HCT116 (cell line): ENCODE results near the gene SPAG5.

ENCODE experiments used
- EGR1 ChIP-seq: IDR thresholded peaks from 2 replicates; pipeline ENCODE4 v1.6.1; 2012; ENCODE audit warnings: low read depth
- EZH2 ChIP-seq: fragments of 200-600 bp; sonication (generic); IDR thresholded peaks from 2 replicates; pipeline ENCODE4 v1.6.1; 2017; ENCODE audit warnings: antibody characterized with exemption, mixed run types
- EZH2phosphoT487 ChIP-seq: fragments of 200-600 bp; IDR thresholded peaks from 2 replicates; pipeline ENCODE4 v1.6.1; 2018; ENCODE audit warnings: antibody characterized with exemption, borderline replicate concordance
- JUND ChIP-seq: IDR thresholded peaks from 2 replicates; pipeline ENCODE4 v1.6.1; 2012
- POLR2A ChIP-seq: IDR thresholded peaks from 2 replicates; pipeline ENCODE4 v1.7.0; 2011; ENCODE audit warnings: borderline replicate concordance; ENCODE audit not compliant: insufficient read depth, insufficient read length; ENCODE audit errors: extremely low read depth
- POLR2AphosphoS5 ChIP-seq: IDR thresholded peaks from 2 replicates; pipeline ENCODE4 v1.6.1; 2011; ENCODE audit warnings: mild to moderate bottlenecking, low read depth, low read length, moderate library complexity
- RAD21 ChIP-seq: IDR thresholded peaks from 2 replicates; pipeline ENCODE4 v1.6.1; 2012; ENCODE audit warnings: low read depth, mild to moderate bottlenecking
- SP1 ChIP-seq: IDR thresholded peaks from 2 replicates; pipeline ENCODE4 v1.6.1; 2012; ENCODE audit warnings: low read depth
- TCF7L2 ChIP-seq: IDR thresholded peaks from 2 replicates; pipeline ENCODE4 v1.7.0; 2011; ENCODE audit warnings: borderline replicate concordance, inconsistent platforms; ENCODE audit not compliant: insufficient read depth, insufficient read length; ENCODE audit errors: extremely low read depth
- YY1 ChIP-seq: IDR thresholded peaks from 2 replicates; pipeline ENCODE4 v1.6.1; 2011; ENCODE audit warnings: low read length, low read depth, moderate library complexity, mild to moderate bottlenecking; ENCODE audit not compliant: insufficient replicate concordance; ENCODE audit errors: extremely low read depth
- TF ChIP-seq, protein P1 (sequence below), 3 experiments: fragments of 200-600 bp in 1 of 3; sonication (generic) in 1 of 3; IDR thresholded peaks in 2 of 3; conservative IDR thresholded peaks in 1 of 3; 2 replicates each; pipeline ENCODE4 v1.5.1; 2012 to 2017; ENCODE audit warnings: low read depth in 2 of 3, low read length in 2 of 3, antibody characterized with exemption in 1 of 3, borderline replicate concordance in 1 of 3, control low read depth in 1 of 3, mild to moderate bottlenecking in 1 of 3, mixed read lengths in 1 of 3, mixed run types in 1 of 3, moderate library complexity in 1 of 3; ENCODE audit not compliant: insufficient read depth in 1 of 3
- TF ChIP-seq, protein P2 (sequence below): IDR thresholded peaks from 2 replicates; pipeline ENCODE4 v1.6.1; 2012
- TF ChIP-seq, protein P3 (sequence below): IDR thresholded peaks from 2 replicates; pipeline ENCODE4 v1.6.1; 2012; ENCODE audit warnings: low read depth

DNA sequence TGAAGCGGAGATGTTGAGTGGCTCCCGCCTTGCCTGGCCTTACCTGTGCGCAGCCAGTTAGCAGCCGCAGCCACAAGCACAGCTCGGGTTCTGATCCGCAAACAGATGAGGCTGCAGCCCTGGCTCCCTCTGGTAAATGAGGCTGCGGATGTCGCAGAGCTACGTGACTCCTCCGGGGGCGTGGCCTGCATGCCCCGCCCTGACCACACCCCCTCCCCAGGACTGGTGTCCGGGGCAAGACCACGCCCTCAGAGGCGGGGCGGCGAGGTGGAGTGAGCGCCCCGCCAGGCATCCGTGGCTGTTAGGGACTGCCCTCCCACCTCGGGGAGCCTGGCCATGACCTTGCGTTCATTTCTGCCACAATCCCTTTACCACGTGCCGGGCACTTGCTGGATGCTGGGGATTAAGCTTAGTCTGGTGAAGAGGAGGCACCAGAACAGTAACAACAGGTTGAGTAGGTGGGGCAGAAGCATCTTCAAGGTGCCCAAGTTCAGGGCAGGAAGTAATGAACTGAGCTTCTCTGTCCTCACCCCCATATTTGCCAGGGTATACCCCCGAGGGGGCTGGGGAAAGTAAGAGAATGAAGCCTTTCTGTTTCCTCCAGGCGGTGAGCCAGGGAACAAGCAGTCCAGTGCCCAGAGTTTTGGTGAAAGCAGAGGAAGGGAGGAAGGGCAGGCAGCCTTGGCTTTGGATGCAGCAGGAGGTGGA lies 21.9 kb downstream of the SPAG5 start, which contains the start of gene ALDOC:
- TF ChIP-seq TCF7L2: no peak
- TF ChIP-seq, protein P1, sequence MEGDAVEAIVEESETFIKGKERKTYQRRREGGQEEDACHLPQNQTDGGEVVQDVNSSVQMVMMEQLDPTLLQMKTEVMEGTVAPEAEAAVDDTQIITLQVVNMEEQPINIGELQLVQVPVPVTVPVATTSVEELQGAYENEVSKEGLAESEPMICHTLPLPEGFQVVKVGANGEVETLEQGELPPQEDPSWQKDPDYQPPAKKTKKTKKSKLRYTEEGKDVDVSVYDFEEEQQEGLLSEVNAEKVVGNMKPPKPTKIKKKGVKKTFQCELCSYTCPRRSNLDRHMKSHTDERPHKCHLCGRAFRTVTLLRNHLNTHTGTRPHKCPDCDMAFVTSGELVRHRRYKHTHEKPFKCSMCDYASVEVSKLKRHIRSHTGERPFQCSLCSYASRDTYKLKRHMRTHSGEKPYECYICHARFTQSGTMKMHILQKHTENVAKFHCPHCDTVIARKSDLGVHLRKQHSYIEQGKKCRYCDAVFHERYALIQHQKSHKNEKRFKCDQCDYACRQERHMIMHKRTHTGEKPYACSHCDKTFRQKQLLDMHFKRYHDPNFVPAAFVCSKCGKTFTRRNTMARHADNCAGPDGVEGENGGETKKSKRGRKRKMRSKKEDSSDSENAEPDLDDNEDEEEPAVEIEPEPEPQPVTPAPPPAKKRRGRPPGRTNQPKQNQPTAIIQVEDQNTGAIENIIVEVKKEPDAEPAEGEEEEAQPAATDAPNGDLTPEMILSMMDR (IDR thresholded peaks at IDR 0.05 in 2 of 3, conservative IDR thresholded peaks at IDR 0.05 in 1 of 3; ENCODE audit: borderline replicate concordance in 1 of 3, insufficient read depth in 1 of 3, low read depth in 2 of 3, low read length in 2 of 3): no peak
- TF ChIP-seq, protein P2, sequence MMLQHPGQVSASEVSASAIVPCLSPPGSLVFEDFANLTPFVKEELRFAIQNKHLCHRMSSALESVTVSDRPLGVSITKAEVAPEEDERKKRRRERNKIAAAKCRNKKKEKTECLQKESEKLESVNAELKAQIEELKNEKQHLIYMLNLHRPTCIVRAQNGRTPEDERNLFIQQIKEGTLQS: no peak
- no peak for TF ChIP-seq EZH2phosphoT487
- no peak for TF ChIP-seq SP1
- peak; percentile 80 for TF ChIP-seq POLR2AphosphoS5
- TF ChIP-seq EZH2: no peak
- no peak for TF ChIP-seq POLR2A
- TF ChIP-seq JUND: no peak
- no peak for TF ChIP-seq EGR1
- no peak for TF ChIP-seq RAD21
- TF ChIP-seq YY1: no peak
- TF ChIP-seq, protein P3, sequence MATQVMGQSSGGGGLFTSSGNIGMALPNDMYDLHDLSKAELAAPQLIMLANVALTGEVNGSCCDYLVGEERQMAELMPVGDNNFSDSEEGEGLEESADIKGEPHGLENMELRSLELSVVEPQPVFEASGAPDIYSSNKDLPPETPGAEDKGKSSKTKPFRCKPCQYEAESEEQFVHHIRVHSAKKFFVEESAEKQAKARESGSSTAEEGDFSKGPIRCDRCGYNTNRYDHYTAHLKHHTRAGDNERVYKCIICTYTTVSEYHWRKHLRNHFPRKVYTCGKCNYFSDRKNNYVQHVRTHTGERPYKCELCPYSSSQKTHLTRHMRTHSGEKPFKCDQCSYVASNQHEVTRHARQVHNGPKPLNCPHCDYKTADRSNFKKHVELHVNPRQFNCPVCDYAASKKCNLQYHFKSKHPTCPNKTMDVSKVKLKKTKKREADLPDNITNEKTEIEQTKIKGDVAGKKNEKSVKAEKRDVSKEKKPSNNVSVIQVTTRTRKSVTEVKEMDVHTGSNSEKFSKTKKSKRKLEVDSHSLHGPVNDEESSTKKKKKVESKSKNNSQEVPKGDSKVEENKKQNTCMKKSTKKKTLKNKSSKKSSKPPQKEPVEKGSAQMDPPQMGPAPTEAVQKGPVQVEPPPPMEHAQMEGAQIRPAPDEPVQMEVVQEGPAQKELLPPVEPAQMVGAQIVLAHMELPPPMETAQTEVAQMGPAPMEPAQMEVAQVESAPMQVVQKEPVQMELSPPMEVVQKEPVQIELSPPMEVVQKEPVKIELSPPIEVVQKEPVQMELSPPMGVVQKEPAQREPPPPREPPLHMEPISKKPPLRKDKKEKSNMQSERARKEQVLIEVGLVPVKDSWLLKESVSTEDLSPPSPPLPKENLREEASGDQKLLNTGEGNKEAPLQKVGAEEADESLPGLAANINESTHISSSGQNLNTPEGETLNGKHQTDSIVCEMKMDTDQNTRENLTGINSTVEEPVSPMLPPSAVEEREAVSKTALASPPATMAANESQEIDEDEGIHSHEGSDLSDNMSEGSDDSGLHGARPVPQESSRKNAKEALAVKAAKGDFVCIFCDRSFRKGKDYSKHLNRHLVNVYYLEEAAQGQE: no peak
